GM12892 (cell line): ENCODE results near the gene STAM2.
"Not testable (repeated sequence)": the region's sequence is repeated elsewhere in the genome, so short reads cannot be mapped to it uniquely, and the experiment has no call there.

ENCODE experiments used
- DNase-seq: peaks from one replicate; pipeline ENCODE4 v3.0.0; 2011; ENCODE audit not compliant: insufficient read length
- FAIRE-seq: peaks from 2 replicates; lab custom pipeline; 2011; peaks lifted over from hg19 to GRCh38; lab: Jason Lieb, UNC
- POLR2A ChIP-seq: IDR thresholded peaks from 2 replicates; pipeline ENCODE4 v1.6.1; 2011; ENCODE audit warnings: low read depth, low read length, control low read depth
- POLR2AphosphoS5 ChIP-seq: IDR thresholded peaks from 2 replicates; pipeline ENCODE4 v1.6.1; 2011; ENCODE audit warnings: low read depth, low read length, control low read depth
- TAF1 ChIP-seq: IDR thresholded peaks from 2 replicates; pipeline ENCODE4 v1.6.1; 2011; ENCODE audit warnings: low read depth, mild to moderate bottlenecking, control low read depth, low read length, borderline replicate concordance

The STAM2 gene

DNA sequence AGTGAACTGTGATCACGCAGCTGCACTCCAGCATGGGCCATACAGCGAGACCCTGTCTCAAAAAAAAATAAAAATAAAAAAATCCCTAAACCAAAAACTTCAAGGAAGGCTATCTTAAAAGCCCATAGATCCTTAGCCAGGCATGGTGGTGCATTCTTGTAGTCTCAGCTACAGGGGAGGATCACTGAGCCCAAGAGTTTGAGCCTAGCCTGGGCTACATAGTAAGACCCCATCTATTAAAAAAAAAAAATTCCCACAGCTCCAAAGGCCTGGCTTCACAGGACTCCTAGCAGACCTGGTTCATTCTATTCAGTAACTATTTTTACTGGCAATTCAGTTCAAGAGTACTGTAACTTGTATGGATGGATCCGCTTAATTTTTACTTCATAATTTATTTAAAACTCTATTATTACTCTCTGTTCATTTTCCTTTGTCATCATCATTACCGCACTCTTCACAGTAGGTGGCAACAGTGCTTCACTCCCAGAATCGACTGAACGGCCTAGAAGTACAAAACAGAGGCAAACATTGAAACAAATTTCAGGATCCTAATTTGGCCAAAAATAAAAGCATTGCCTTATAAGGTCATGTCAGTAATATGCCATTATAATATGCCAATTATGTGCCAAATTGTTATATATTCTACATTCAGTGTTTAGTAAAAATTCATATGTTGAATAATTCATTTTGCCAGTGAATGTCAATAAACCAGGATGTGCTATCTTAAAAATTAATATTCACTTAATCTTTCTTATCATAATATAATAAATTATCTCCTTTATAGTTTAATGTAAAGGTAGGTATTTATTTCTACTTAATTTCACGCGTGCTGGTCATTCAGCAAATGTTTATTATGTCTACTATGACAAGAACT, 14.3 kb upstream of the STAM2 start:
- FAIRE-seq = peak; percentile 64
- TF ChIP-seq TAF1 = no peak
- no peak for TF ChIP-seq POLR2AphosphoS5
- TF ChIP-seq POLR2A = no peak
- no peak for DNase-seq

GRCh38 chr2:152186808-152187207, 11.2 kb upstream of the STAM2 start:
- not testable (repeated sequence) for FAIRE-seq, DNase-seq

- FAIRE-seq = no peak
- no peak for DNase-seq
- TF ChIP-seq POLR2A (no peak), TAF1 (no peak), POLR2AphosphoS5 (no peak)
Observed at GRCh38 chr2:152186262-152186661, 10.7 kb upstream of the STAM2 start.

- no peak for FAIRE-seq
- DNase-seq = no peak
Observed at GRCh38 chr2:152183401-152184073, 8.0 kb upstream of the STAM2 start.

DNA sequence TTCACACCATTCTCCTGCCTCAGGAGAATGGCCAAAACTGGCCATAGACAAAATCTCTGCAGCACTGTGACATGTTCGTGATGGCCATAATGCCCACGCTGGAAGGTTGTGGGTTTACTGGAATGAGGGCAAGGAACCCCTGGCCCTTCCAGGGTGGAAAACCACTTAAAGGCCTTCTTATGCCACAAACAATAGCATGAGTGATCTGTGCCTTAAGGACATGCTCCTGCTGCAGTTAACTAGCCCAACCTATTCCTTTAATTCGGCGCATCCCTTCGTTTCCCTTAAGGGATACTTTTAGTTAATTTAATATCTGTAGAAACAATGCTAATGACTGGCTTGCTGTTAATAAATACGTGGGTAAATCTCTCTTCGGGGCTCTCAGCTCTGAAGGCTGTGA, 2.1 kb upstream of the STAM2 start:
- FAIRE-seq, DNase-seq: not testable (repeated sequence)

More at GRCh38 chr2:152183401-152184073, 8.0 kb upstream of the STAM2 start:
- TF ChIP-seq POLR2AphosphoS5 = no peak
- TF ChIP-seq POLR2A = no peak
- TF ChIP-seq TAF1 = no peak

DNA sequence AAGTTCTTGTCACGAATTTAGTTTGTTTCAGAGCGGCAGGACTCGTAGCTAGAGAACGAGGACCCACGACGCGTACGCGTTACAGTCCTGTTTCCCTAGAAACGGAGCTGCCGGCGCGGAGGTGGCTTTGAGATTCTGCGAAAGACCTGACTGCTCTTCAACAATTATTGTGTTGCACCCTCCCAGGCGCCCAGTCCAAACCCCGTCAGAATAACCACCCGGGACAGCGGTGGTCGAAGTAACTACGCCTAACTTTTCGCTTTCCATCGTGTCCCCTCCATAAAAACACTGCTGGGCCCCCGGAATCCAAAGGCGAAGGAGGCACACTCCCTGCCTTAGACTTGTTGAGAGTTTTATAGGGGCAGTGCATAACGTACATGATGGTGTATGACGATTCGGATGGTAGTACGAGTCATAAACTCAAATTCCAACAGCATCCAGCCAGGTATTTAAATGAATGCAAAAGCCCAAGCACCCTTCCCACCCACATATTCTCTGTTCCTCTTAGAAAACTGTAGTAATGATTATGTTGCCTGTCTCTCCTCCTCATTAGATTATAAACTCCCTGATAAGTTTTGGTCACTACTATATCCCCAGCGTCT, 651 bp upstream of the STAM2 start:
- TF ChIP-seq POLR2AphosphoS5 (no peak), TAF1 (no peak), POLR2A (no peak)
- FAIRE-seq = peak; percentile 70
- DNase-seq = no peak

- FAIRE-seq (peak; percentile 5), DNase-seq (no peak)
- TF ChIP-seq POLR2A (no peak), TAF1 (no peak), POLR2AphosphoS5 (no peak)
Observed at GRCh38 chr2:152175012-152175367, 573 bp downstream of the STAM2 start.

DNA sequence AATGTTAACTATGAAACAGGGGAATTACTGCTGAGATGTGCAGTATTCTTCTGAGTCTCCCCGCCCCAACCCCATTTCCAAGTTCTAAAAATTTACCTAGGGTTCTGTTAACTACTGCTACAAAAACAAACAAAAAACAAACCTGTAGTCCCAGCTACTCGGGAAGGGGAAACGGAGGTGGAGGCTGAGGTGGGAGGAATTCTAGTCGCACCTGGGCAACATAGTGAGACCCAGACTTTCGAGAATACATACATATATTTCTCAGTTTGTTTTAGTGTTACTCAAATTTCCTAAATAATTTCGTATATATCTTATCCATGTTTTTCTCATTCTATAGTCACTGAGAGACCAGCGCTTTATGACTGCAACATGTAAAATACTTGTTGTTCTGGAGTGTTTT, 989 bp downstream of the STAM2 start:
- TF ChIP-seq POLR2A (no peak), POLR2AphosphoS5 (no peak), TAF1 (no peak)
- DNase-seq = no peak
- no peak for FAIRE-seq

DNA sequence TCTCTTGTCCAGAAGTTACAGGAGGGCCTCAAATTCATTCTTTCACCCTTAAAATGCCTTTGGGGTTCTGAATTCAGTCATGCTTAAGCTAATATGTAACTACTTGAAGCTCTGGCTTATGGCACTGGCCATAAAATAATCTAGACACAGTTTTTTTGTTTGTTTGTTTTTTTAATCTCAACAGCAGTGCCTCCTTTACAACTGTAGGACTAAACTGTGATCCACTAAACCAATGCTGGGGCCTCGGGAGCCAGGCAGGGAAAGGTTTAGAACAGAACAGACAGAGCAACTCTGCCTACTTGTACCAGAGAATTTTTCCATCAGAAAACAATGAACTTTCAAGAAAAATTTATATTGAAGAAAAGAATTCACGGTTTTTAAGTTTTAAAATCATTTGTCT, 1.7 kb downstream of the STAM2 start:
- FAIRE-seq = no peak

DNA sequence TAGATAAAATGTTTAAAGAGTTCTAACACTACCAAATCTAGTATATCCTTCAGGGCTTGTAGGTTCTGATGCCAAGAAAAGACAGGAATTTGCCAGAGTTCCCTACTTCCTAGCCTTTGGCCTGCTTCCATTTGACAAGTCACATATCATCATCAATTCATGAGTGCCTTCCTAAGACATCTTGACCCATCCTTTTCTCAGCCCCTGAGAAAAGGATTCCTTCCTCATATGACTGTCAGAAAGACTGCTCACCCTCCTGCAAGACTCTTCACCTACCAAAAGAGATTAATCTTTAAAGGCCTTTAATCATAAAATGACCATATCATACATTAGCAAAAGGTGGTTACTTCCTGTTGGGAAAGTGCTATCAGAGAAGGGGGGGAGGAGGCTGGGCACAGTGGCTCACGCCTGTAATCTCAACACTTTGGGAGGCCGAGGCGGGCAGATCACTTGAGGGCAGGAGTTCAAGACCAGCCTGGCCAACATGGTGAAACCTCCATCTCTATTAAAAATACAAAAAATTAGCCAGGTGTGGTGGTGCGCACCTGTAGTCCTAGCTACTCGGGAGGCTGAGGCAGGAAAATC, 3.3 kb downstream of the STAM2 start:
- DNase-seq, FAIRE-seq: not testable (repeated sequence)

More for the DNA sequence above, 1.7 kb downstream of the STAM2 start:
- DNase-seq = no peak
- TF ChIP-seq TAF1 = no peak
- TF ChIP-seq POLR2AphosphoS5 = no peak
- TF ChIP-seq POLR2A = no peak

- DNase-seq (no peak), FAIRE-seq (peak; percentile 44)
- TF ChIP-seq TAF1 = no peak
- no peak for TF ChIP-seq POLR2AphosphoS5
- TF ChIP-seq POLR2A = no peak
Observed at GRCh38 chr2:152171718-152172117, 3.8 kb downstream of the STAM2 start.

- not testable (repeated sequence) for DNase-seq
- FAIRE-seq = peak; percentile 14
Observed at GRCh38 chr2:152169158-152169557, 6.4 kb downstream of the STAM2 start.

DNA sequence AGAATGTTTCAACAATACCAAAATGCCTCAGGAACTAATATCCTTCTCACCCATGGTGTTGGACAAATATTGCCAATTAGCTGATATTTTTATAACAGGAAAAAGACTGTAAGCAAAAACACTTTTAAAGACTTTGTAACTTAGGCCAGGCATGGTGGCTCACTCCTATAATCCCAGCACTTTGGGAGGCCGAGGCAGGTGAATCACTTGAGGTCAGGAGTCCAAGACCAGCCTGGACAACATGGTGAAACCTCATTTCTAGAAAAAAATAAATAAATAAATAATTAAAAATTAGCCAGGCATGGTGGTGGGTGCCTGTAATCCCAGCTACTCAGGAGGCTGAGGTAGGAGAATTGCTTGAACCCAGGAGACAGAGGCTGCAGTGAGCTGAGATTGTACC, 8.1 kb downstream of the STAM2 start:
- not testable (repeated sequence) for FAIRE-seq, DNase-seq
